GM20000 (cell line): ENCODE data around the gene SPP1.
"Not testable (repeated sequence)": the region's sequence is repeated elsewhere in the genome, so short reads cannot be mapped to it uniquely, and the experiment has no call there.

Experiments
- DNase-seq: peaks from one replicate; pipeline ENCODE4 v3.0.0; 2012; ENCODE audit warnings: low spot score
- TF ChIP-seq, protein P1 (sequence below): IDR thresholded peaks from 2 replicates; pipeline ENCODE4 v1.5.1; 2012; ENCODE audit warnings: mild to moderate bottlenecking, control low read depth; ENCODE audit errors: extremely low read depth, missing control alignments

SPP1 gene

DNA sequence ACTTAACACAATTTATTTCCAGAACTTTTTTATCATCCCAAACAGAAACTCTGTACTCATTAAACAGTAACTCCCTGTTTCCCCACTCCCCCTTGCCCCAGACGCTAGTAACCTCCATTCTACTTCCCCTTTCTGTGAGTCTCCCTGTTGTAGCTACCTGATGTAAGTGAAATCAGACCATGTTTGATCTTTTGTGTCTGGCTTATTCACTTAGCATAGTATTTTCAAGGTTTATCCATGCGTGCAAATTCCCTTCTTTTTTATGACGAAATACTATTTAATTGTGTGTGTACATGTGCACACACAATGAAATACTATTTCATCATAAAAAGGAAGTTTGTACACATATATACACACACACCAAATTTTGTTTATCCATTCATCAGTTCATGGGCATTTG lies 37.1 kb downstream of the SPP1 start:
- TF ChIP-seq, protein P1, sequence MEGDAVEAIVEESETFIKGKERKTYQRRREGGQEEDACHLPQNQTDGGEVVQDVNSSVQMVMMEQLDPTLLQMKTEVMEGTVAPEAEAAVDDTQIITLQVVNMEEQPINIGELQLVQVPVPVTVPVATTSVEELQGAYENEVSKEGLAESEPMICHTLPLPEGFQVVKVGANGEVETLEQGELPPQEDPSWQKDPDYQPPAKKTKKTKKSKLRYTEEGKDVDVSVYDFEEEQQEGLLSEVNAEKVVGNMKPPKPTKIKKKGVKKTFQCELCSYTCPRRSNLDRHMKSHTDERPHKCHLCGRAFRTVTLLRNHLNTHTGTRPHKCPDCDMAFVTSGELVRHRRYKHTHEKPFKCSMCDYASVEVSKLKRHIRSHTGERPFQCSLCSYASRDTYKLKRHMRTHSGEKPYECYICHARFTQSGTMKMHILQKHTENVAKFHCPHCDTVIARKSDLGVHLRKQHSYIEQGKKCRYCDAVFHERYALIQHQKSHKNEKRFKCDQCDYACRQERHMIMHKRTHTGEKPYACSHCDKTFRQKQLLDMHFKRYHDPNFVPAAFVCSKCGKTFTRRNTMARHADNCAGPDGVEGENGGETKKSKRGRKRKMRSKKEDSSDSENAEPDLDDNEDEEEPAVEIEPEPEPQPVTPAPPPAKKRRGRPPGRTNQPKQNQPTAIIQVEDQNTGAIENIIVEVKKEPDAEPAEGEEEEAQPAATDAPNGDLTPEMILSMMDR: no peak
- peak; percentile 52 for DNase-seq

DNA sequence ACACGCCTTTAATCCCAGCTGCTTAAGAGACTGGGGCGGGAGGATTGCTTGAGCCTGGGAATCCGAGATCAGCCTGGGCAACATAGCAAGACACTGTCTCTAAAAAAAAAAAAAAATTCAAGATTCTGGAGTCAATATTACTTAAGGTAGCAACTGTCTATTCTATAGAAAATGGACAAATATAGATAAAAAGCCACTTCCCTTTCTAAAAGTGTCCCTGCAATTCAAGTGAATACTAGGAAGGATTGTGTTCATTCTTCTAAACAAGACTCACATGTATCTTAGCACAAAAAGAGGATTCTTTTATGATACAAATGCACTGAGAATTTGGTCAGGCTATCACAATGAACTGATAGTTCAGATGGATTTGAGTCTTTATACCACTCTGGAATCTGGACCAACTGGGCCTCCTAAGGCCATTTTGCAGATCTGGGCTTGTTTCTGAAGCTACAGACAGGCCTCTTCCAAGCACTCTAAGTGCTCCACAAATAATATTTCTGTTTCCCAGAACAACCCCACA lies 38.9 kb downstream of the SPP1 start:
- TF ChIP-seq, protein P1: no peak

DNA sequence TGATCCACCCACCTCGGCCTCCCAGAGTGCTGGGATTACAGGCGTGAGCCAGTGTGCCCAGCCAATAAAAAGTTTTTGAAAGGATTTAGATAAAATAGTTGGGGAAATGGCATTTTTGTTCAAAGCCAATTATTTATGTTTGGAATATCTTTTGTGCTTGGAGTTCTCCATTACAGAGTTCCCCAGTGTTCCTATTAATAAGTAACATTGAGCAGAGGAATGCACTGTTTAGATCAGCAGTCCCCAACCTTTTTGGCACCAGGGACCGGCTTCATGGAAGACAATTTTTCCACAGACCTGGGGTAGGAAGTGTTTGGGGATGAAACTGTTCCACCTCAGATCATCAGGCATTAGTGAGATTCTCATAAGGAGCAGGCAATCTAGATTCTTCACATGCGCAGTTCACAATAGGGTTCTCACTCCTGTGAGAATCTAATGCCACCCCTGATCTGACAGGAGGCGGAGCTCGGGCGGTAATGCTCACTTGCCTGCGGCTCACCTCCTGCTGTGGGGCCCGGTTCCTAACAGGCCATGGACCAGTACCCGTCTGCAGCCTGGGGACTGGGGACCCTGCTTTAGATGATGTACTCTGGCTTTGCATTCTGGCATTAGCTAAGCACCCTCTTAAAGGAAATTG lies 40.3 kb downstream of the SPP1 start:
- DNase-seq: no peak
- TF ChIP-seq, protein P1: no peak

More for the DNA sequence above, 38.9 kb downstream of the SPP1 start:
- DNase-seq: no peak

DNA sequence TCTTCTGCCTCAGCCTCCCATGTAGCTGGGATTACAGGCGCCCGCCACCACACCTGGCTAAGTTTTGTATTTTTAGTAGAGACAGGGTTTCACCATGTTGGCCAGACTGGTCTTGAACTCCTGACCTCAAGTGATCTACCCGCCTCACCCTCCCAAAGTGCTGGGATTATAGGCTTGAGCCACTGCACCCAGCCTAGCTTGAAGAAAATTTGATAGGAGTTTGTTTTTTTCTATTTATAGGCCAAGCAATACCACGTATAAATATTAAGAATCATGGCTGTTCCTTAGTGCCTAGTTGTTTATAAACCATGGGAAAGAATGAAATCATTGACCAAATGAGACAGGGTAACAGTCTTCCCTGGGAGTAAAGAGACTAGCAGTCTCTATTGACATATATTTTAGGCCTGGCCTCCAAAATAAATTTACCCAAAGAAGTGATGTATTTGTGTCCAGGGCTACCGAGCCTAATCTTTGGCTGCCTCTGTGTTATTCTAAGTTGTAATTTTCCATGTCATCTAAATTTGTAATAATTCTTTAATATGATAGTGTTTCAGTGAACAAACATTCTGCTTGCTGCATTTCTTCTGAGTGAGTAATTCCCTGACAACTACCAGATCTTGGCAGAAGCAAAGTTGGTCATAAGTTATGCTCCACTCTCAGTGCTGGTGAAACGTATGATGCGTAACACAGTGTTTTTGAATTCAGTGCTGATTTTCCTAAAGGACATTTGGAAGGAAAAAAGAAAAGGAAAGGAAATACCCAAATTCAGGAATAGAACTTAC lies 42.2 kb downstream of the SPP1 start:
- TF ChIP-seq, protein P1: no peak
- DNase-seq: no peak

DNA sequence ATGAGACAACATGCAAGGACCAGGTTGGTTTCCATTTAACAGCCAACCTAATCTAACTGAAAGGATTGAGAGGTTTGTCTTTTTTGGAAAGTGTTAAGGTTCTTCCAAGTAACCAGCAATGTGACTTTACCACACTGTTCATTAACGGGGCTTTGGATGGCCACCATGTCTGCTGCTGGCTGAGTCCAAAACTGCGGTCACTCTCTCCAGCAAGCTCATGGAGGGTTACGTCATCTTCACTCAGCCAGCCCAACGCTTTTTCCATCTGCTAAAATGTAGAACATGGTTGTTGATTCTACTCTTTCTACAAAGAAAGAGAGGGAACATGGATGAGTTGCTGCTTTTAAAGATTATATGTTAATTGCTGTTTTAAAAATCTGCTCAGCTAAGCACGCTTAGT lies 43.0 kb downstream of the SPP1 start:
- TF ChIP-seq, protein P1: no peak
- DNase-seq: no peak

DNA sequence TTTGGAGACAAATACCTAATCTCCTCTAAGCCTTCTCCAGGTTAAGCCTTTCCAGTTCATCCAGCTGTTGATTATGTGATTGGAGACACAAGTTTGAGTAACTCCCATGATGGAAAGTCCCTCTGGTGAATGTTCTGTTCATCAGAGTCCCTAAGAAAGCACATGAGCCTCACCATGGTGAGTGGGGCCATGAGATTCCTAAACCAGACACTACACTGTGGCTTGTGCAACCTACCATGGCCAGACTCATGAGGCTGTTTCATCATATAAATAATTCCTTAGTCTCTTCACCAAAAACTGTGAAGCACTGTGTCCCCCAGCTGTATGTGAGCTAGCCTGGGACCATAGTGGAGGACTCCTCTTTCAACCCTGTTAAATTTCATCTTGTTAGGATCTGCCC lies 46.3 kb downstream of the SPP1 start:
- TF ChIP-seq, protein P1: no peak
- DNase-seq: no peak

DNA sequence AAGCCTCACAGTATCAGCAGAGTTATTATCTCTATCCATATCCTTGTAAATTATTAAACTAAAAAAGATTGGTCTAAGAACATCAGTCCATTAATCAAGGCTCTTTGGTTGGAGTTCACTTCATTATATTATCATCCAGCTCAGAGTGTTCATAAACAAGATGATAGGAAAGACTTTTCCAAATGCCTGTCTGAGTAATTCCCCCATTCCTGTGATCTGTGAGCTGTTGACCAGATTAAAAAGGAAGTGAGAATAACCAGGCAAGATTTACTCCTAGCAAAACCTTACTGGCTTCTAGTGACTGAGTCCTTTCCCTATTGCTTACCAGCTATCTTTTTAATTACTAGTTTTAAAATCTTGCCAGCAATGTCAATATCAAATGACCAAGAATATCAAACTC lies 46.8 kb downstream of the SPP1 start:
- no peak for DNase-seq
- TF ChIP-seq, protein P1: no peak

DNA sequence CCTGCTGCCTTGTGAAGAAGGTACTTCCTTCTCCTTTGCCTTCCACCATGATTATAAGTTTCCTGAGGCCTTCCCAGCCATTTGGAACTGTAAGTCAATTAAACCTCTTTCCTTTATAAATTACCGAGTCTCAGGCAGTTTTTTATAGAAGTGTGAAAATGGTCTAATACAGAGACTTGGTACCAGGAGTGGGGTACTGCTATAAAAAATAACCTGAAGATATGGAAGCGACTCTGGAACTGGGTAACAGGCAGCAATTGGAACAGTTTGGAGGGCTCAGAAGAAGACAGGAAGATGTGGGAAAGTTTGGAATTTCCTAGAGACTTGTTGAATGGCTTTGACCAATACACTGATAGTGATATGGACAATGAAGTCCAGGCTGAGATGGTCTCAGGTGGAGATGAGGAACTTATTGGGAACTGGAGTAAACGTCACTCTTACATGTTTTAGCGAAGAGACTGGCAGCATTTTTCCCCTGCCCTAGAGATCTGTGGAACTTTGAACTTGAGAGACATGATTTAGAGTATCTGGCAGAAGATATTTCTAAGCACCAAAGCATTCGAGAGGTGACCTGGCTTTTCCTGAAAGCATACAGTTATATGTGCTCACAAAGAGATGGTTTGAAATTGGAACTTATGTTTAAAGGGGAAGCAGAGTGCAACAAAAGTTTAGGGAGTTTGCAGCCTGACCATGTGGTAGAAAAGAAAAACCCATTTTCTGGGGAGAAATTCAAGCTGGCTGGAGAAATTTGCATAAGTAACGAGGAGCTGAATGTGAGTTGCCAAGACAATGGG lies 50.6 kb downstream of the SPP1 start:
- not testable (repeated sequence) for DNase-seq
